Suprapubic skin (tissue), 4 donors: Measurements from ENCODE around the gene KIF13A.

ENCODE experiments used
- POLR2A ChIP-seq, 2 donors: fragments of 450-650 bp; IDR thresholded peaks; one replicate each; pipeline ENCODE4 v1.6.1; 2017; ENCODE audit warnings: antibody characterized with exemption in 2 of 2, mild to moderate bottlenecking in 2 of 2, moderate library complexity in 2 of 2
- POLR2AphosphoS5 ChIP-seq, 3 donors: sonication (generic); formaldehyde crosslinking; IDR thresholded peaks; one replicate each; pipeline ENCODE4 v1.6.1; 2017; ENCODE audit warnings: antibody characterized with exemption in 3 of 3
- TF ChIP-seq, protein P1 (sequence below), 2 donors: fragments of 200-600 bp in 1 of 2; fragments of 450-650 bp in 1 of 2; sonication (generic) in 1 of 2; IDR thresholded peaks; one replicate each; pipeline ENCODE4 v1.5.1; 2016 to 2019; ENCODE audit warnings: antibody characterized with exemption in 2 of 2, mild to moderate bottlenecking in 1 of 2, moderate library complexity in 1 of 2

DNA sequence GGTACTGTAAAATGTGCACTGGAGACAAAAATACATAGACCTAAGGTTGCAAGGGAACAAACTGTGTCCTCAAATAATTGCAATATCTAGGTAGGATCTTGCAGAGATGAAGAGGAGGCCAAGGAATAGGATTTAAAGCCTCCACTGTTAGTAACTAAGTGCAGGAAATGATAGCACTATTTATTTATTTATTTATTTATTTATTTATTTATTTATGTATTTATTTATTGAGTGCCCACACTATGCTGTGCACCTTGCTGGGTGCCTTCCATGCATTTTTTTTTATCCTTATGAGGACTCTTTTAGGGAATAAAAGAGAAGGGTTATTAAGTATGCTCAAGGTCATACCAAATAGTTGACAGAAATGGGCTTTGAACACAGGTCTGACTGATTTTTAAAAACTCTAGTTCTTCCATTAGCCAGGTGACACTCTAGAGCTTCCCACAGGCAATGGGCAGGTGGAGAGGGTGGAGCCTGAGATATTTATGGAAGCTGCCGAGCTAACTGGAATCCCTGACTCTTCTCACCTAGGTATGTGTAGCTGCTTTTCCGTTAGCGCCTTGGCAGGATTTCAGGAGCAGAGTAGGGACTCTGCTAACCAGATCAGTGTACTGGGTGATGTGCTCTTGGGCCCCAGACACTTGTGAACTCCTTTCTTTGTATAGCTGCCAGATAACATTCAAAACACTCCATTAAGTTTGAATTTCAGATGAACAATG lies 268.0 kb downstream of the KIF13A start:
- TF ChIP-seq, protein P1, sequence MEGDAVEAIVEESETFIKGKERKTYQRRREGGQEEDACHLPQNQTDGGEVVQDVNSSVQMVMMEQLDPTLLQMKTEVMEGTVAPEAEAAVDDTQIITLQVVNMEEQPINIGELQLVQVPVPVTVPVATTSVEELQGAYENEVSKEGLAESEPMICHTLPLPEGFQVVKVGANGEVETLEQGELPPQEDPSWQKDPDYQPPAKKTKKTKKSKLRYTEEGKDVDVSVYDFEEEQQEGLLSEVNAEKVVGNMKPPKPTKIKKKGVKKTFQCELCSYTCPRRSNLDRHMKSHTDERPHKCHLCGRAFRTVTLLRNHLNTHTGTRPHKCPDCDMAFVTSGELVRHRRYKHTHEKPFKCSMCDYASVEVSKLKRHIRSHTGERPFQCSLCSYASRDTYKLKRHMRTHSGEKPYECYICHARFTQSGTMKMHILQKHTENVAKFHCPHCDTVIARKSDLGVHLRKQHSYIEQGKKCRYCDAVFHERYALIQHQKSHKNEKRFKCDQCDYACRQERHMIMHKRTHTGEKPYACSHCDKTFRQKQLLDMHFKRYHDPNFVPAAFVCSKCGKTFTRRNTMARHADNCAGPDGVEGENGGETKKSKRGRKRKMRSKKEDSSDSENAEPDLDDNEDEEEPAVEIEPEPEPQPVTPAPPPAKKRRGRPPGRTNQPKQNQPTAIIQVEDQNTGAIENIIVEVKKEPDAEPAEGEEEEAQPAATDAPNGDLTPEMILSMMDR (IDR thresholded peaks at IDR 0.05): no peak
- TF ChIP-seq POLR2A (IDR thresholded peaks at IDR 0.05) (no peak), POLR2AphosphoS5 (IDR thresholded peaks at IDR 0.05) (no peak)
